ENCODE measurements around the gene IRF2. TPM values are rescaled to one million over a fixed set of nuclear protein-coding genes. Genes with fewer than 3 reads are reported as not detected.
A peak's percentile ranks its signal among the peaks of the same experiment; 100 is the strongest.

IRF2 gene
- polyA plus RNA-seq, 1 donor (not counting 4 experiments of a cell fraction or from before 2014, with no cell fraction given), result 23.8 TPM

DNA sequence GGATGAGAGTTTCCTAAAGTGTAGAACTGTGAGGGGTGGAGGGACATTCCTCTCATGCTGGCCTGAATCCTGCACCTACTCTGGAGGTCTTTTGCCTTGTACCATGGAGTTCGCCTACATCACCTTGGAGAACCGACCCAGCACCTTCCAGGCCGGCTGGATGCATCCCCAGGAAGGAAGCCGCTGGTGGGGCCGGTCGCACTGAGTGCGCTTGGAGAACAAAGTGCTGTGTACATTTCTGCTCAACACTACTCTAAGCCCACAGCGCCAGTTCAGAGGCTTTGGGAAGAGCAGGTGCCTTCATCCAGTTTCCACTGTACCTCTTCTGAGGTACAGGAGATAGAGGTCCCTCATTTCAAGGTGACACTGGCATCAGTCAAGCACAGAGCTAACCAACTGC lies 15.4 kb upstream of the IRF2 start:
- no peak overlapping the region for H3K4me2 ChIP-seq (ENCODE audit: control insufficient read depth, extremely low read depth, insufficient read depth, low read depth, low read length)
- H3K4me1 ChIP-seq (ENCODE audit: control insufficient read depth, extremely low read depth, insufficient read depth, low read length), result no peaks in the 10 kb centered on the region
- FAIRE-seq, result no peak
- no peak overlapping the region for H3K4me3 ChIP-seq (ENCODE audit: control insufficient read depth in 2 of 3, extremely low read depth in 1 of 3, insufficient read depth in 2 of 3, low read depth in 1 of 3, low read length in 3 of 3)
- no peak overlapping the region for H2AFZ ChIP-seq (ENCODE audit: control insufficient read depth, low read length)
- no peaks in the 10 kb centered on the region for H3K9me3 ChIP-seq (ENCODE audit: control insufficient read depth, low read depth, low read length)
- no peaks in the 10 kb centered on the region for H3K79me2 ChIP-seq (ENCODE audit: control insufficient read depth, insufficient read depth, low read length)
- H3K9me1 ChIP-seq (ENCODE audit: control insufficient read depth, extremely low read depth, insufficient read depth, low read length), result no peaks in the 10 kb centered on the region
- TF ChIP-seq EZH2 (IDR thresholded peaks at IDR 0.05; ENCODE audit: low read length), result no peak
- TF ChIP-seq, protein P1, sequence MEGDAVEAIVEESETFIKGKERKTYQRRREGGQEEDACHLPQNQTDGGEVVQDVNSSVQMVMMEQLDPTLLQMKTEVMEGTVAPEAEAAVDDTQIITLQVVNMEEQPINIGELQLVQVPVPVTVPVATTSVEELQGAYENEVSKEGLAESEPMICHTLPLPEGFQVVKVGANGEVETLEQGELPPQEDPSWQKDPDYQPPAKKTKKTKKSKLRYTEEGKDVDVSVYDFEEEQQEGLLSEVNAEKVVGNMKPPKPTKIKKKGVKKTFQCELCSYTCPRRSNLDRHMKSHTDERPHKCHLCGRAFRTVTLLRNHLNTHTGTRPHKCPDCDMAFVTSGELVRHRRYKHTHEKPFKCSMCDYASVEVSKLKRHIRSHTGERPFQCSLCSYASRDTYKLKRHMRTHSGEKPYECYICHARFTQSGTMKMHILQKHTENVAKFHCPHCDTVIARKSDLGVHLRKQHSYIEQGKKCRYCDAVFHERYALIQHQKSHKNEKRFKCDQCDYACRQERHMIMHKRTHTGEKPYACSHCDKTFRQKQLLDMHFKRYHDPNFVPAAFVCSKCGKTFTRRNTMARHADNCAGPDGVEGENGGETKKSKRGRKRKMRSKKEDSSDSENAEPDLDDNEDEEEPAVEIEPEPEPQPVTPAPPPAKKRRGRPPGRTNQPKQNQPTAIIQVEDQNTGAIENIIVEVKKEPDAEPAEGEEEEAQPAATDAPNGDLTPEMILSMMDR (optimal IDR thresholded peaks at IDR 0.05 in 1 of 3, IDR thresholded peaks at IDR 0.05 in 1 of 3, conservative IDR thresholded peaks at IDR 0.05 in 1 of 3; ENCODE audit: extremely low read depth in 1 of 3, insufficient read depth in 2 of 3, low read length in 3 of 3), result no peak
- no peaks in the 10 kb centered on the region for H4K20me1 ChIP-seq (ENCODE audit: control insufficient read depth, extremely low read depth, insufficient read depth, low read length)
- no peak overlapping the region for H3K9ac ChIP-seq (ENCODE audit: control insufficient read depth, extremely low read depth, insufficient read depth, low read length)
- dilution Hi-C loops (cut with MboI; ENCODE audit: extremely low pct_ligation_motif_present, low sequenced_read_pairs), result no loop called here
- no peak overlapping the region for H3K27ac ChIP-seq (ENCODE audit: control insufficient read depth, insufficient read depth, low read length)
- no peak for DNase-seq (ENCODE audit: low read depth, low spot score)
- no peaks in the 10 kb centered on the region for H3K36me3 ChIP-seq (ENCODE audit: control insufficient read depth in 2 of 2, extremely low read depth in 1 of 2, insufficient read depth in 2 of 2, low read length in 2 of 2)
- H3K27me3 ChIP-seq (ENCODE audit: control insufficient read depth, extremely low read depth, insufficient read depth, low read length), result no peaks in the 10 kb centered on the region

DNA sequence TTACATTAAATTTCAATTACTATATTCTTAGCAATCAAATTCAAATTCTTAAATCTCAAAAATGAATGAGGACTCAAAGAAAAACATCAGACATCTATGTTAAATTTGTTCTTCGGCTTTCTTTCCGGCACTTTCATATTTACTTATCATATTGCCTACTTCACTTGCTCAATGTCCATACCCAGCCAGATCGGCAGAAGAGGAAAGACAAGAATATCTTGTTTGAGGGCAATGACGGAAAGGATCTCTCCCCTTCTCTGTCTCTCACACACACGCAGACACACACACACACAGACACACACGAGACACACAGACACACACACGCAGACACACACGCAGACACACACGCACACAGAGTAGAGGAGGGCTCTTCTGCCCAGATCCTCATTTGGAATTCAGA lies 13.2 kb upstream of the IRF2 start:
- Histone ChIP-seq H3K4me3 (ENCODE audit: control insufficient read depth in 2 of 3, extremely low read depth in 1 of 3, insufficient read depth in 2 of 3, low read depth in 1 of 3, low read length in 3 of 3) (no peak overlapping the region), H3K4me1 (ENCODE audit: control insufficient read depth, extremely low read depth, insufficient read depth, low read length) (no peaks in the 10 kb centered on the region), H3K9me1 (ENCODE audit: control insufficient read depth, extremely low read depth, insufficient read depth, low read length) (no peaks in the 10 kb centered on the region), H3K79me2 (ENCODE audit: control insufficient read depth, insufficient read depth, low read length) (no peaks in the 10 kb centered on the region), H3K27me3 (ENCODE audit: control insufficient read depth, extremely low read depth, insufficient read depth, low read length) (no peaks in the 10 kb centered on the region), H4K20me1 (ENCODE audit: control insufficient read depth, extremely low read depth, insufficient read depth, low read length) (no peaks in the 10 kb centered on the region), H3K36me3 (ENCODE audit: control insufficient read depth in 2 of 2, extremely low read depth in 1 of 2, insufficient read depth in 2 of 2, low read length in 2 of 2) (no peaks in the 10 kb centered on the region), H3K9me3 (ENCODE audit: control insufficient read depth, low read depth, low read length) (no peaks in the 10 kb centered on the region), H3K27ac (ENCODE audit: control insufficient read depth, insufficient read depth, low read length) (no peak overlapping the region), H3K9ac (ENCODE audit: control insufficient read depth, extremely low read depth, insufficient read depth, low read length) (no peak overlapping the region), H3K4me2 (ENCODE audit: control insufficient read depth, extremely low read depth, insufficient read depth, low read depth, low read length) (no peak overlapping the region), H2AFZ (ENCODE audit: control insufficient read depth, low read length) (peak overlapping the region; percentile 61)
- FAIRE-seq (no peak), DNase-seq (ENCODE audit: low read depth, low spot score) (no peak)
- dilution Hi-C loops (cut with MboI; ENCODE audit: extremely low pct_ligation_motif_present, low sequenced_read_pairs), result no loop called here
- TF ChIP-seq, protein P1 (optimal IDR thresholded peaks at IDR 0.05 in 1 of 3, IDR thresholded peaks at IDR 0.05 in 1 of 3, conservative IDR thresholded peaks at IDR 0.05 in 1 of 3; ENCODE audit: extremely low read depth in 1 of 3, insufficient read depth in 2 of 3, low read length in 3 of 3), result no peak
- no peak for TF ChIP-seq EZH2 (IDR thresholded peaks at IDR 0.05; ENCODE audit: low read length)
